ENCODE results near the gene ARL10.

GRCh38 chr5:176391999-176392398 is 26.7 kb downstream of the ARL10 start:
- TF ChIP-seq POLR2A (IDR thresholded peaks at IDR 0.05; ENCODE audit: low read depth, low read length): no peak
- no peak for TF ChIP-seq POLR2AphosphoS5 (IDR thresholded peaks at IDR 0.05; ENCODE audit: low read depth, low read length)
- TF ChIP-seq TAF1 (IDR thresholded peaks at IDR 0.05; ENCODE audit: borderline replicate concordance, low read depth, low read length): no peak

Measured in GM12892 (cell line).